HCT116 (cell line): ENCODE results near the gene GLOD5. TPM values are rescaled to one million over a fixed set of nuclear protein-coding genes. Genes with fewer than 3 reads are reported as not detected.

Source experiments
- ATAC-seq: fragments of 200-7000 bp; cut with Tn5 transposase; 2 replicates; pipeline ENCODE4 v1.9.1; 2020; ENCODE audit warnings: mild to moderate bottlenecking, moderate library complexity
- BruUV-seq: library from RNA; stranded (reverse); fragments of 400-500 nt; replicated peaks from 2 replicates; lab custom pipeline; 2021; lab: Mats Ljungman, UMichigan
- CTCF ChIA-PET: fragments of 300-600 bp; sonication (Branson Sonifier 250); formaldehyde crosslinking; loops from one replicate; lab custom pipeline; 2021; ENCODE audit warnings: antibody characterized with exemption; lab: Charles Lee
- POLR2A ChIA-PET: fragments of 300-600, 350-600 bp; sonication (Branson Sonifier 250); formaldehyde crosslinking; loops from one replicate; lab custom pipeline; 2021; ENCODE audit warnings: antibody characterized with exemption; lab: Charles Lee
- RAD21 ChIA-PET, 2 experiments: fragments of 300-600 bp; sonication (Branson Sonifier 250); formaldehyde crosslinking; loops; one replicate each; lab custom pipeline; 2023; ENCODE audit warnings: low total read pairs in 2 of 2; ENCODE audit not compliant: uncharacterized antibody in 2 of 2, unreplicated experiment in 2 of 2, low non-redundant PET in 1 of 2; lab: Charles Lee
- DNase-seq: peaks from one replicate; pipeline ENCODE4 v3.0.0-alpha.2; 2010; ENCODE audit warnings: low read depth, low spot score
- H2AFZ ChIP-seq: fragments of 200-600 bp; shearing (Covaris generic), sonication (generic); 2 replicates; pipeline ENCODE4 v1.6.1; 2017; ENCODE audit warnings: low read depth, mixed run types, mixed read lengths, antibody characterized with exemption, low read length; ENCODE audit not compliant: poor library complexity, severe bottlenecking
- H3K27ac ChIP-seq: 2 replicates; pipeline ENCODE4 v1.5.1; 2012; ENCODE audit warnings: low read depth, low read length
- H3K27me3 ChIP-seq: fragments of 200-600 bp; sonication (generic); 2 replicates; pipeline ENCODE4 v1.6.1; 2016; ENCODE audit warnings: mixed run types, low read length, mixed read lengths; ENCODE audit not compliant: insufficient read depth
- H3K36me3 ChIP-seq, 2 experiments: fragments of 200-500 bp in 1 of 2; fragments of 200-600 bp in 1 of 2; sonication (Bioruptor generic) in 1 of 2; sonication (generic) in 1 of 2; 2 replicates each; pipeline versions ENCODE4 v1.5.1 to v1.6.1; 2014 to 2016; ENCODE audit warnings: low read length in 2 of 2, inconsistent platforms in 1 of 2, mixed read lengths in 1 of 2, mixed run types in 1 of 2; ENCODE audit not compliant: insufficient read depth in 2 of 2, control insufficient read depth in 1 of 2
- H3K4me1 ChIP-seq, 2 experiments: fragments of 200-600 bp in 1 of 2; sonication (generic) in 1 of 2; 2 replicates each; pipeline versions ENCODE4 v1.5.1 to v1.6.1; 2012 to 2017; ENCODE audit warnings: low read length in 2 of 2, inconsistent platforms in 1 of 2, mild to moderate bottlenecking in 1 of 2, mixed read lengths in 1 of 2, mixed run types in 1 of 2, moderate library complexity in 1 of 2; ENCODE audit not compliant: insufficient read depth in 2 of 2, control insufficient read depth in 1 of 2
- H3K4me2 ChIP-seq: fragments of 200-600 bp; sonication (generic); 2 replicates; pipeline ENCODE4 v1.6.1; 2017; ENCODE audit warnings: mixed run types, low read length, mixed read lengths
- H3K4me3 ChIP-seq, 2 experiments: fragments of 200-600 bp in 1 of 2; sonication (generic) in 1 of 2; replicated peaks in 1 of 2; 2 replicates each; pipeline ENCODE4 v1.5.1; 2011 to 2016; ENCODE audit warnings: low read length in 2 of 2, control low read depth in 1 of 2, low read depth in 1 of 2, mild to moderate bottlenecking in 1 of 2, mixed read lengths in 1 of 2, mixed run types in 1 of 2
- H3K79me2 ChIP-seq: fragments of 200-600 bp; sonication (generic); 2 replicates; pipeline ENCODE4 v1.6.1; 2017; ENCODE audit warnings: mild to moderate bottlenecking, mixed run types, low read length, moderate library complexity, mixed read lengths; ENCODE audit not compliant: insufficient read depth
- H3K9ac ChIP-seq: fragments of 200-600 bp; sonication (generic); 2 replicates; pipeline ENCODE4 v1.6.1; 2016; ENCODE audit warnings: low read length, mixed read lengths
- H3K9me2 ChIP-seq: fragments of 200-600 bp; sonication (generic), shearing (Covaris generic); 2 replicates; pipeline ENCODE4 v1.6.1; 2017; ENCODE audit warnings: mixed run types, mild to moderate bottlenecking, moderate library complexity; ENCODE audit not compliant: insufficient read depth
- H3K9me3 ChIP-seq, 2 experiments: fragments of 200-500 bp in 1 of 2; fragments of 200-600 bp in 1 of 2; sonication (Bioruptor generic) in 1 of 2; sonication (generic) in 1 of 2; 2 replicates each; pipeline ENCODE4 v1.6.1; 2014 to 2017; ENCODE audit warnings: low read length in 2 of 2, mixed read lengths in 2 of 2, inconsistent platforms in 1 of 2, low read depth in 1 of 2, mild to moderate bottlenecking in 1 of 2, mixed run types in 1 of 2, moderate library complexity in 1 of 2; ENCODE audit not compliant: control insufficient read depth in 1 of 2, insufficient read depth in 1 of 2
- H4K20me1 ChIP-seq: fragments of 200-600 bp; sonication (generic), shearing (Covaris generic); 2 replicates; pipeline ENCODE4 v1.6.1; 2017; ENCODE audit warnings: mixed run types, mild to moderate bottlenecking, moderate library complexity; ENCODE audit not compliant: insufficient read depth
- ATF3 ChIP-seq: IDR thresholded peaks from 2 replicates; pipeline ENCODE4 v1.6.1; 2012
- EGR1 ChIP-seq: IDR thresholded peaks from 2 replicates; pipeline ENCODE4 v1.6.1; 2012; ENCODE audit warnings: low read depth
- EZH2 ChIP-seq: fragments of 200-600 bp; sonication (generic); IDR thresholded peaks from 2 replicates; pipeline ENCODE4 v1.6.1; 2017; ENCODE audit warnings: antibody characterized with exemption, mixed run types
- EZH2phosphoT487 ChIP-seq: fragments of 200-600 bp; IDR thresholded peaks from 2 replicates; pipeline ENCODE4 v1.6.1; 2018; ENCODE audit warnings: antibody characterized with exemption, borderline replicate concordance
- POLR2AphosphoS5 ChIP-seq: IDR thresholded peaks from 2 replicates; pipeline ENCODE4 v1.6.1; 2011; ENCODE audit warnings: mild to moderate bottlenecking, low read depth, low read length, moderate library complexity
- SIN3A ChIP-seq: IDR thresholded peaks from 2 replicates; pipeline ENCODE4 v1.6.1; 2012; ENCODE audit warnings: low read depth
- SRF ChIP-seq: IDR thresholded peaks from 2 replicates; pipeline ENCODE4 v1.6.1; 2012; ENCODE audit warnings: low read depth
- TCF7L2 ChIP-seq: IDR thresholded peaks from 2 replicates; pipeline ENCODE4 v1.7.0; 2011; ENCODE audit warnings: borderline replicate concordance, inconsistent platforms; ENCODE audit not compliant: insufficient read depth, insufficient read length; ENCODE audit errors: extremely low read depth
- intact Hi-C: fragments of 100-400 bp; cut with micrococcal nuclease; formaldehyde crosslinking; loops from 2 replicates; pipeline ENCODE4 v1.10.0; 2022
- total RNA-seq: library from RNA; stranded (reverse); gene quantifications from one replicate; pipeline ENCODE4 v1.2.1, GENCODE V29; 2021; ENCODE audit not compliant: unreplicated experiment
- TF ChIP-seq, protein P1 (sequence below): IDR thresholded peaks from 2 replicates; pipeline ENCODE4 v1.6.1; 2011; ENCODE audit warnings: mild to moderate bottlenecking, low read length, moderate library complexity; ENCODE audit not compliant: insufficient replicate concordance; ENCODE audit errors: extremely low read depth

GLOD5 gene
- total RNA-seq, 1 experiment from 2014 or later: not detected

DNA sequence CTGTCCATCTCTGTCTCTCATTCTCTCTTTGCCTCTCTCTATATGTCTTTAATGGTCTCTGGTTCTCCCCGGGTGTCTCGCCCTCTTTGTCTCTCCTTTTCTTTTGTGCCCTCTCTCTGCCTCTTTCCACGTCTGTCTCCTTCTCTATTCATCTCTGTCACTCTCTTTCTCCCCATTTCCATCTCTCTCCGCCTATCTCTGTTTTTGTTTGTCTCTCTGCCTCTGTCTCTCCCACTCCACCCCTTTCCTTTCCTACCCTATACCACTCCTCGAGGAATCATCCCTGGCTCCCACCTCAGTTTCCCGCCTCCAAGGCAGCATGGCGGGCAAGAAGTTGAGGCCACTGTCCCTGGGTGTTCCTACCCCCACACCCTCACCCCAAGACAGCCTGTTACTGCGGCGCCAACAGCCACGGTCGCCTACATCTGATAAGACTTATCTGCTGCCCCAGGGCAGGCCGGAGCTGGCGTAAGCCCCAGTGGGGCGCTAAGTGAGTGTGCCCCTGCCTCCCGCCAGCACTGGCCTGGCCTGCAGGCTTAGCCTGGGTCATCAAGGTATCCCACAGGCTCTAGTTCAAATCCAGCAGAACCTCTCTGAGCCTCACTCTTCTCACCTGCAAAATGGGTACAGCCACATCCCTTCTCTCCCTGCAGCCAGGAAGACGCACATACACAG, 24.1 kb downstream of the GLOD5 start:
- Histone ChIP-seq H2AFZ (no peak overlapping the region), H3K36me3 (no peaks in the 10 kb centered on the region), H3K9ac (no peak overlapping the region), H3K9me2 (no peaks in the 10 kb centered on the region), H3K79me2 (no peaks in the 10 kb centered on the region), H3K9me3 (no peaks in the 10 kb centered on the region), H4K20me1 (no peaks in the 10 kb centered on the region), H3K4me3 (no peak overlapping the region), H3K4me2 (no peak overlapping the region), H3K27me3 (no peaks in the 10 kb centered on the region), H3K27ac (no peak overlapping the region), H3K4me1 (no peaks in the 10 kb centered on the region)
- no TSS peak for BruUV-seq
- intact Hi-C loops: no loop called here
- ChIA-PET CTCF (no interaction called here), RAD21 (no interaction called here), POLR2A (no interaction called here)
- DNase-seq (no peak), ATAC-seq (no peak)
- TF ChIP-seq ATF3: no peak
- no peak for TF ChIP-seq EZH2
- no peak for TF ChIP-seq EGR1
- no peak for TF ChIP-seq SIN3A
- TF ChIP-seq SRF: no peak
- TF ChIP-seq POLR2AphosphoS5: no peak
- TF ChIP-seq, protein P1, sequence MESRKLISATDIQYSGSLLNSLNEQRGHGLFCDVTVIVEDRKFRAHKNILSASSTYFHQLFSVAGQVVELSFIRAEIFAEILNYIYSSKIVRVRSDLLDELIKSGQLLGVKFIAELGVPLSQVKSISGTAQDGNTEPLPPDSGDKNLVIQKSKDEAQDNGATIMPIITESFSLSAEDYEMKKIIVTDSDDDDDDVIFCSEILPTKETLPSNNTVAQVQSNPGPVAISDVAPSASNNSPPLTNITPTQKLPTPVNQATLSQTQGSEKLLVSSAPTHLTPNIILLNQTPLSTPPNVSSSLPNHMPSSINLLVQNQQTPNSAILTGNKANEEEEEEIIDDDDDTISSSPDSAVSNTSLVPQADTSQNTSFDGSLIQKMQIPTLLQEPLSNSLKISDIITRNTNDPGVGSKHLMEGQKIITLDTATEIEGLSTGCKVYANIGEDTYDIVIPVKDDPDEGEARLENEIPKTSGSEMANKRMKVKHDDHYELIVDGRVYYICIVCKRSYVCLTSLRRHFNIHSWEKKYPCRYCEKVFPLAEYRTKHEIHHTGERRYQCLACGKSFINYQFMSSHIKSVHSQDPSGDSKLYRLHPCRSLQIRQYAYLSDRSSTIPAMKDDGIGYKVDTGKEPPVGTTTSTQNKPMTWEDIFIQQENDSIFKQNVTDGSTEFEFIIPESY: no peak
- no peak for TF ChIP-seq TCF7L2
- no peak for TF ChIP-seq EZH2phosphoT487
